GM12874 (cell line): ENCODE data around the gene KCNIP3.

ENCODE experiments used
- CTCF ChIP-seq: IDR thresholded peaks from 2 replicates; pipeline ENCODE4 v1.5.1; 2011; ENCODE audit warnings: low read depth, mild to moderate bottlenecking, control low read depth, low read length, moderate library complexity; ENCODE audit not compliant: insufficient read depth

KCNIP3 gene

GRCh38 chr2:95312543-95313201, 15.5 kb downstream of the KCNIP3 start:
- no peak for TF ChIP-seq CTCF

- TF ChIP-seq CTCF: no peak
These were observed 16.4 kb downstream of the KCNIP3 start for GRCh38 chr2:95313296-95314131.

GRCh38 chr2:95314598-95314963, 17.4 kb downstream of the KCNIP3 start:
- no peak for TF ChIP-seq CTCF

GRCh38 chr2:95314964-95315611, 17.9 kb downstream of the KCNIP3 start:
- TF ChIP-seq CTCF: peak; percentile 36; the same call in 1 of the 2 replicates

GRCh38 chr2:95315801-95316411, 18.8 kb downstream of the KCNIP3 start:
- no peak for TF ChIP-seq CTCF

GRCh38 chr2:95316466-95317122, 19.4 kb downstream of the KCNIP3 start:
- TF ChIP-seq CTCF: no peak

- TF ChIP-seq CTCF: no peak
These were observed 20.0 kb downstream of the KCNIP3 start for GRCh38 chr2:95317123-95317500.
